ENCODE measurements around the gene RNF130. TPM values are rescaled to one million over a fixed set of nuclear protein-coding genes. Genes with fewer than 3 reads are reported as not detected.
"Not testable (repeated sequence)": the region's sequence is repeated elsewhere in the genome, so short reads cannot be mapped to it uniquely, and the experiment has no call there.

Gene RNF130
- polyA plus RNA-seq, 1 donor = 69.9 TPM

DNA sequence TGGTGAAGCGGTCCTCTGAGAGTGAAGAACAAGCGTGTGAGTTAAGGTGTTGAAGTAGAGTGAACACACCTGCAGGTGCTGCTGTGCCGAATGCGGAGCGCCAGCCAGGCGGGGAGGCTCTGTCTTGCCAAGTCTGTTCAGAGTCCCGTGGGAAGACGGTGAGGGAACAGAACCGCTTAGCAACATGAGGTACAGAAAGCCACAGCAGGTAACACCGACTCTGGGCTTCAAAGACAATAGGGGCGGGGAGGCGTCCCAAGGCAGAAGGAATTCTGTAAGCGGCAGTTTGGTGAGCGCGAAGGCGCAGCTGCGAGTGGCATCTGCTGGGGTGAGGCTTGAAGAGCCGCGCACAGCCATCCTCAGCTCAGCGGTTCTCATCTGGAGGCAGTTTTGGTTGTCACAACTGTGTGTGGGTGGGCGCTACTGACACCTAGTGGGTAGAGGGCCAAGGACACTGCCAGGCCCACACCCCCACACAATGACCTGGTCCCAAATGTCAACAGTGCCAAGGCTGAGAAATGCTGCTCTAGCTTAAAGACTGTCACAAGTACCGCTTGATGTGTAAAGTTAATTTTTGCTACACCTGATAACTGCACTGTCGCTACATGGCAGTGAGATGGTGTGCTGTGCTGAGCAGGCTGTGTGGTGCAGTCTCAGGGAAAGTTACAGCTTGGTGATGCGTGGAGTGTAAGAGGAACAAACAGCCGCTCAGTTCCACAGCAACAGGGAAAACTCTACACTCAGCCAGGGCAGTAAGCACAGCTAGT, 96.4 kb downstream of the RNF130 start:
- DNase-seq = peak; percentile 34

DNA sequence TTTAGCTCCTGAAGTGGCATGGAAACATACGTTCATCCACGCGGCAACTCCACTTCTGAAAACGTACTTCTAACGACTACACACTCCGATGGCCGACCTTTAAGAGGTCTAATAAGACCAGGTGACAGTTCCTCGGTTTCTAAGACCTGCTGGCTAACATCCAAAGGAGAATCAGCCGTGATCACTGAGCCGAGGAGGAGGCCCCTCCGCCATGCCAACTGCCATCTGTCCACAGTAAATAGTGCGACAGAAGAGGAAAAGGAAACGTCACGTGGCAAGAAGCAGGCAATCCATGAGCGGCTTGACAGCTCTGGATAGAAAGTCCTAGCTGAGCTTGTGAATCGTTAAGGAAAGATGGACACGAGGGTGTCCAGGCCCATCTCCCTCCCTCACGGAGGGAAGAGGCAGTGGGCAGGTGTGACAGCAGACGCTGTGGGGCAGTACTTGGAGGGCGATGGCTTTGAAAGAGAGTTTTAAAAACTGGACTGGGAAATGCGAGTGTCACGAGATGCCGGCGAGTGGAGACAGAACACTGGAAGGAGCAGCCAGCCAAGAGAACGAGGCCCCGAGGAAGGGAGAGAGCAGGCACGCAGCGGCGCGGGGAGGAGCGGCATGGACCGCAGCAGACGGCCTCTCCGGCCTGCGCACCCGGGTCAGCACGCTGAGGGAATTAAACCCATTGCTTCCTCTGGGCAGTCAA, 97.2 kb downstream of the RNF130 start:
- no peak for DNase-seq

DNA sequence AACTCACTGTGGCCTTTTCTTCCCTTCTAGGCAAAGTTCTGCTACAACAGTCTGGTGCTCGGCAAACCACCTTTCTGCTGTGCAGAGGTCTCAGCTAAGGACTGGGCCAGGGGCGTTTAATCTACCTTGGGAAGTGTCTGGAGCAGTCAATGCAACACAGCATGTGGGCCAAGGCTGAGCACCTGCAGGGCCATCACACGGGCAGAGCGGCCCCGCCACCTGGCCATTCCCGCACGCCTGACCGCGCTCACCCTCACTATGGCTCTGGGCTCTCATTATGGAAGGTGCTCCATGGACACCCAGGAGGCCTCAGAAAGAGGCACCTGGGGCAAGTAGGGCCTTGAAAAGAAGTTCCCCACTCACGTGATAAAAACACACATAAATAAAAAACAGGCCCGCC, 98.2 kb downstream of the RNF130 start:
- no peak for DNase-seq

DNA sequence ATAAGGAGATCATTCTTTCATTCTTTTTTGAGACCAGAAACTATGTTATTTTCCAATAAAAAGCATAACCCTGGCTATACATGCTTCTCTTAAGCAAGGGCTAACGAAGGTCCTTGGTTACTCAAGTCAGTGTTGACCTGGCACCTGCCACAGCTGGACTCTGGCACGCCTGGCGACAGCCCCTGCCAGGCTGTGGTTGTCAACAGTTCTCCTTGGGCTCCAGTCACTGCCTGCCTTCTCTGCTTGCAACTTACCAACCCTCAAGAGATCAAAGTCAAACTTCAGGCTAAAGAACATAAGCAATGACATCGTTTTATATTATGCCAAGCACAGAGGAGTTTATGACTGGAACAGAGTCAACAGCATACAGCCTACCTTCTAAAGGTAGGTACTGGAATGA, 102.4 kb downstream of the RNF130 start:
- no peak for DNase-seq

DNA sequence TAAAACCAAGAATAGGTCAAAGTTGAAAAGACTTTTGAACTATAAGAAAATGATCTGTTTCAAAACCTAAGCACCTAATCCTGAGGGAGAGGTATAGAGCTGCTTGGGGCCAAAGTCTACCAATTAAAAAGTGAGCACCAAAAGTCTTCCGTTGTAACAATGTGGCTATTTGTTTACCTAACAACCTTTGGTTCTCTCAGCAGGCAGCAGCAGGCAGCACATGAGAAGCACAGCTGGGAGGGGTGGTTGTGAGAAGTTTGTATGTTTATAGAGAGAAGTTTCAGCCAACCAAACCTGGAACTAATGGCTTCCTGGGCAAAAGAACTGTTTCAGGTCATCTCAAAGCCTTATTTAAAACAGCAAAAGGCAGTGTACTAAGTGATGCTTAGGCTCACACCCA, 104.1 kb downstream of the RNF130 start:
- DNase-seq = no peak

DNA sequence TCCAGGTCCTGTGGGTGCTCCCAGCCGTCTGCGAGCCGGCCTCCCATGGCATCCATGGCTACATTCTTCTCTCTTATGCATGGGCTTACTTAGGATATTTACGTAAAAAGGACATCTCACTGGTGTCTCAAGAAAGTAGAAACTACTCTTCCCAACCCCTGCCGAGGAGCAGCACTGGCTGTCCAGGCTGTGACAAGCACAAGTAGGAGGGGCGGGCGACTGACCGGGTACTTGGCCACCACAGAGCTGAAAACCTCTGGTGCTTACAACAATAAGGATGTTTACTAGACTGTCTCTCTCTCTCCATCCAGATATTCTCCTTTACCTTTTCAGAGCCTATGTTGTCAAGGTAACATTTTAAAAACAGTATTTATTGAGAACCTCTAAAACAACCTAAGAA, 107.5 kb downstream of the RNF130 start:
- DNase-seq = no peak

DNA sequence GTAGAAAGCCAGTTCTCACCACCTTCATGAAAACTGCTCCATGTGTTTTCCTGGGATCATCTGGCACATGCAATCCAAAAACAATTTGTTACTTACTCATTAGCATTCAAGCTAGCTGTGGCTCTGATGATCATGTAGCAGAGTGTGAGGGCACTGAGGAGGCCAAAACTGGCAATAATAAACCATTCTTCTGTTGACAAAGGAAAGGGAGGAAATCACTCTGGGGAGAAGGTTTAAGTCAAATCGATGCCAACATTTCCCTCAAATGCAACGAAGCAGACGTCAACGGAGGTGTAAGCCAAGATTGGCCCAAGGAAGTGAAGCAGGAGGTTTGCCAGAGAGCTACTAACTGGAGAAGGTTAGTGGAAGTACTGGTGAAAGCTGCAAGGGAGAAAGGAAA, 108.2 kb downstream of the RNF130 start:
- DNase-seq = no peak

DNA sequence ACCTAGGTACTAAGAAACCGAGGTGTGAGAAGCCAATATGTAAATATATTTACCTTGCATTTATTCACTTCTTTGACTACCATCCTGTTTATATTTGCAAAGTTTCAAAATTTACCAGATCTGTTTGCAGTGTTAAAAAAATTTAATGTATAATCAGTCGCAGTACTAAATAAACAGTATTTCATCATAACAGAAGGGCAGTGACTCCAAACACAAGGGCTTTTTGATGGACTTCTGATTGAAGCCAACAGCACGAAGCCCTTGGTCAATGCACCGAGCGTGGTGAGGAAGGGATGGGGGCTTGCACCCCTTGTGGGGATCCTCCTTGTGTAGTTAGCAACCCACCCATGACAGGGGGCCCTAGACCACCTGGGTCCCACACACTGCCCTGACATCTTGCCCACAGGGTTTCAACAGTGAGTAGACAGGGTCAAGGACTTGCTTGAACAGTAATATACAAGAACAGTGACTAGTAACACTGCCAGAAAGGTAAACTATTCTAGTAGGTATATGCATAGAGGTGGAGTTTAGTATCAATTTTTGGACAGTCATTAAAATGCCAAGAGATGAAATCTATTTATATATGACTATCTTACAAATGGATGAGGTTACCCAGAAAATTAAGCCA, 111.2 kb downstream of the RNF130 start:
- DNase-seq = no peak

DNA sequence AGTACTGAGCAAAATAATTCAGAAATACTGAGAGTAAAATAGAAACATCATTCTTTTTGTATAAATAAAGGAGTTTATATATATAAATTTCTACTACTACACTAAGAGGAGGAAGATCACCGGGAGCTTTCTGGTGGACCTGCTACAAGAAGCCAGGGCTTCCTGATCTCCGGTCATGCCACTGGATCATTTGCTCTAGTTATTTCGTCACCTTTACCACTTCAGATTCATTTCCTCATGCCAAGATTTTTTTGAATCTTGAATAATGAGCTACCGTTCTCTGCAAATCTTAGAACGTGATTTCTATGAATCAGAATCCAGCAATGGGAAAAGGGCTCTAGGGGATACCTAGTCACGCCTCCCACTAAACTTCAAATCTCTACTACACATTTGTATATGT, 111.9 kb downstream of the RNF130 start:
- no peak for DNase-seq

DNA sequence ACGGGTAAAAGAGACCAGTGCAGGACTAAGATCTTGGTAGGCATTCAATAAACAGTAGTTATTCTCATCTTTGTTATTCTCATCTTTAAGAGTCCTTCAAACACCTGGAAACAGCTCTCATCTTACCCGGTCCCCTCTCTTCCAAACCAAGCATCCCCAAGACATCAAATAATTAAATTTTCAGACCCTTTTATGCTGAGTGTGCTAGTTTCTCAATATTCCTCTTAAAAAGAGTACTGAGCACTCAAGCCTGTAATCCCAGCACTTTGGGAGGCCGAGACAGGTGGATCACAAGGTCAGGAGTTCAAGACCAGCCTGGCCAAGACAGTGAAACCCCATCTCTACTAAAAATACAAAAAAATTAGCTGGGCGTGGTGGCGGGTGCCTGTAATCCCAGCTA, 112.4 kb downstream of the RNF130 start:
- not testable (repeated sequence) for DNase-seq

DNA sequence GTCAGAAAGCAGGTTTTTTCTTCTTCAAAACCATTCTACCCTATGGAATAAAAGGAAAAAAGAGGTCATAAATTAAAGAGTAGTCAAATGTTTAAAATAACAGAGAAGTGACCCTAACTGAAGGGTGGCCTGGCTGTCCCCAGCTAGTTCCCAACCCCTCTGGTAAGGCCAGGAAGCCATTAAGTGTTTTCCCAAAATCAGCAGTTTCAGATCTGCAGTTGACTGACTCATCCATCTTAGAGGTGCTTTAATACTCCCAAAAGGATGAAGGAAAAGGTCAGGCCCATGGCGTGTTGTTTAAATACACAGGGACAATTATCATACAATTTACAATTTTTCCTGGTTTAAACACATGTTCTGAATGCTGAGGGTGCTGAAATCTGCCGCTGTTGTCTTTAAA, 115.9 kb downstream of the RNF130 start:
- no peak for DNase-seq

DNA sequence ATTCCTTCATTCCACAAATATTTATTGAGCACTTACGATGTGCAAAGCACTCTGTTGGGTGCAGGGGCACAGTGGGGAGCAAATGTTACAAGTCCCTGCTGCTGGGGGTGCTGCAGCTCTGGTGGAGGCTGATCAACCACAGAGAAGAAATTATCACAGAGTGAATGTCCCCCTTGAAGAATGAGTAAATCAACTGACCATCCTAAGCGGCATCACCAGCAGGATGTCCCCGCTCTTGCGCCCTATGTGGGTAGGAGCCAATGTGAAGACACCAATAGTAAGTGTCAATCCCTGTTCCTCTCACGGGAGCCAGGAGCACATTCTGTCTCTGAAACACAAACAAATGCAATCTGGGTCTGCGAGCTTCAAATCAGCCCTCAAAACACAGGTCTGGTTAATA, 116.5 kb downstream of the RNF130 start:
- no peak for DNase-seq

DNA sequence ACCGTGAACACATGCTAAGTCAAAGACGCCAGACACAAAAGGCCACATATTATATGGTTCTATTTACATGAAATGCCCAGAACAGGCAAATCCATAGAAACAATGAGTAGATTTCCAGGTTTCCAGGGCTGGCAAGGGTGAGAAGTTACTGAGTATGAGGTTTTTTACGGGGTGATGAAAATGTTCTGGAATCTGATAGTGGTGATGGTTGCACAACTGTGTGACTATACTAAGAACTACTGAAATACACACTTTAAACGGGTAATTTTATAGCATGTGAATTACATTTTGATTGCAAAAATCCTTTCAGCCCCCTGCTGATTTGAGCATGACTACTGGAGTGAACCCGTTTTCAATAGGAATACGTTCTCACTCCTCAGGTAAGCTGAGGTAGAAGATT, 117.1 kb downstream of the RNF130 start:
- DNase-seq = no peak

DNA sequence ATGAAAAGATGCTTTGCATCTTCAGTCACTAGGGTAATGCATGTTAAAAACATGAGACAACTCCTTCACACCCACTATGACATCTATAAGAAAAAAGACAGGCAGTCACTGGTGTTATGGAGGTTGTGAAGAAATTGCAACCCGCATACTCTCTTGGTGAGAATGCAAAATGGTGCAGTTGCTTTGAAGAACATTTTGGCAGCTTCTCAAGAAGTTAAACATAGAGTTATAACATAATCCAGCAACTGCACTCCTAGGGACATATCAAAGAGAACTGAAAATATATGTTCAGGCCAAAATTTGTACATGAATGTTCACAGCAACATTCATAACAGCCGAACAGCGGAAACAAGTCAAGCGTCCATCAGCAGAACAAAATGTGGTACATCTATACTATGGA, 117.6 kb downstream of the RNF130 start:
- DNase-seq = no peak

DNA sequence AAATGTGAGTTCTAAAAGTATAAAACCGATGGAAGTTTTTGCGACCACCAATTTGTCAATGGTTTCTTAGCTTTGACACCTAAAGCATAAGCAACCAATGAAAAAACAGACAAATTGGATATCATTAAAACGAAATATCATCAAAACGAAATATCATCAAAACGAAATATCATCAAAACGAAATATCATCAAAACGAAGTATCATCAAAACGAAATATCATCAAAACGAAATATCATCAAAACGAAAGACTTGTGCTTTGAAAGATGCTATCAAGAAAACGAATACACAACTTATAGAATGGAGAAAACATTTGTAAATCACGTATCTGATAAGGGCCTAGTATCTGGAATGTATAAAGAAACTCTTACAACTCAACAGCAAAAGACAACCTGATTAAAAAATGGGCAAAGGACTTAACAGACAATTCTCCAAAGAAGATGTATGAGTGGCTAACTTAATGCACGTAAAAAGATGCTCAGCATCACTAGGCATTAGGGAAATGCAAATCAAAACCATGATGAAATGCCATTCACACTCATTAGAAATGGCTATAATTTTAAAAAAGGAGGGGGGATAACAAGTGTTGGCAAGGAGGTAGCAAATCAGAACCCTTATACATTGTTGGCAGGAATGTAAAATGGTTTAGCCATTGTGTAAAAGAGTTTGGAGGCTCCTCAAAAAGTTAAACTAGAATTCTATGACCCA, 134.4 kb downstream of the RNF130 start:
- no peak for DNase-seq

DNA sequence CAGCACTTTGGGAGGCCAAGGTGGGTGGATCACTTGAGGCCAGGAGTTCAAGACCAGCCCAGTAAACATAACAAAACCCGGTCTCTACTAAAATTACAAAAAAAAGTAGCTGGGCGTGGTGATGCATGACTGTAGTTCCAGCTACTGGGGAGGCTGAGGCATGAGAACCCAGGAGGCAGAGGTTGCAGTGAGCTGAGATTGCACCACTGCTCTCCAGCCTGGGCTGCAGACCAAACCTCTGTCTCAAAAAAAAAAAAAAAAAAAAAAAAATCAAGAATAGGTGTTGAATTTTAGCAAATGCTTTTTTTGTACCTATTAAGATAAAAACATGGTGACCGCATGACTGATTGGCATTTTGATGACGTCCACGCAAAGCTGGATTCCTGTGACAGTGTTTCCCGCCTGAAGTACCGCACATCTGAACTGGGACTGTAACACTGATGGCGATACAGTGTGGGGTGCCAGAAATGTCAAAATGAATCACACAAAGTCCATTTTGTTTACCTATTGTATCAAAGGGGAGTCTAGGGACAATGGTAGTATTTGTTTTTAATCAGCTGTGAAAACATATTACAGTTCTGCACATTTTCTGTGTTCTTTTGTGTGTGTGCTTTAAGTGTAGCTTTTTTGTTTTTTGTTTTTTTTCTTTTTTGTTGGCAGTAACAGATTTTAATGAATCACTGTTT, 140.6 kb downstream of the RNF130 start:
- DNase-seq = no peak

DNA sequence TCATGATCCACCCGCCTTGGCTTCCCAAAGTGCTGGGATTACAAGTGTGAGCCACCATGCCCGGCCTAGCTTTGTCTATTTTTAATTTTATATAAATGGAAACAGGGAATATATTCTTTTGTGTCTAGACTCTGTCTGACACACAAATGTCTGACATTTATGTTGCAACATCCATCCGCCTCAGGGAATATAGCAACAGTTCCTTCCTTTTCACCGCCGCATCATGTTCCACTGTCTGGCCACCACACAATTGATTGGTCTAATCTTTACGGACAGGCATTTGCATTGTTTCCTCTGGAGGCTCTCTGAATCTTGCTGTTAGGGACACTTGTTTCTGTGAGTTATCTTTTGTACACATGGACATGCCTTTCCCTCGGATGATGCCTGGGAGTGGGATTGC, 143.7 kb downstream of the RNF130 start:
- no peak for DNase-seq

DNA sequence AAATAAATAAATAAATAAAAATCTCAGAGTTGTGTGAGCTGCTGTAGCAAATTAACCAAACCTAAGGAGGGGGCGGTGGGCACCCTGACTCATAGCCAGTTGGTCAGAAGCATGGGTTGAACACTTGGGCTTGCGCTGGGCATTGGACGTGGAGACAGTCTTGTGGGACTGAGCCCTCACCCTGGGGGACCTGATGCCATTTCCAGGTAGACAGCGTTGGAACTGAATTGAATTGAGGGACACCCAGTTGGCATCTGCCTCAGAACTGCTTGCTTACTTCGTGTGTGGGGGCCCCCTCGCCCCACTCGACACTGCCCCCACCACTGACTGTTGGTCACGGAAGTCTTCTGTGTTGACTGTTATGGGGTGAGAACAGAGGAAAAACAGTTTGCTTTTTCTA, 144.9 kb downstream of the RNF130 start:
- no peak for DNase-seq

DNA sequence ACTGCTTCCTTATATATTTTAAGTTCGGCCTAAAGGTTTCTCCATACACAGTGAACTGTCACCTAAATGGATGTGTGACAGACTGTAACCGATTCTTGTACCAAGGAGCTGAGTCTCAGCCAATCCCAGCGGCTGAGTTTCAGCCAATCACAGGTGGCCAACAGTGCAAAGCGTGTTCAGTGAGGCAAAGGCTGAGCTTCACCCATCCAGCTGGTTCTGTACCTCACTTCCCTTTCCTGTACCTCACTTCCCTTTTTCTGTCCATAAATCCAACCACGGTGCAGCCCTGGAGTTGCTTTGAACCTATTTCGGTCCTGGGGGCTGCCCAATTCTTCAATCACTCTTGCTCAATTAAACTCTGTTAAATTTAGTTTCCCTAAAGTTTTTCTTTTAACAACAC, 148.1 kb downstream of the RNF130 start:
- no peak for DNase-seq

DNA sequence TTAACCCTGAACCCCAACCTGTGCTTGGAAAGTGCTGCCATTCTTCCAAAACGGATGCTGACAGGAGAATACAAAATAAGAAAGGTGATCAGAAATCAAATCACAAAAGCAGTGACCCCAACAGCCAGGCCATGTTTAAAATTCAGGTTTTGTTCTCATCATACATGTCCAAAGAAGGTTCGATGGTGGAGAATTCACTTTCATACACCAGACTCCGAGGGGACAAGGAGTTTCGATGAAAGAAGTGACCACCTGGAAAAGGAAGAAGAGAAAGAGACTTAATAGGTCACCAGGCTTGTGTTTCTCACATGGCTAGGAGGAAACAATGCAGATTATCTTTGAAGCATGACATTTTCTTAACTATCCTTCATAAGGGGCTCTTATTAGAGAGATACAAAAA, 151.4 kb downstream of the RNF130 start:
- no peak for DNase-seq

DNA sequence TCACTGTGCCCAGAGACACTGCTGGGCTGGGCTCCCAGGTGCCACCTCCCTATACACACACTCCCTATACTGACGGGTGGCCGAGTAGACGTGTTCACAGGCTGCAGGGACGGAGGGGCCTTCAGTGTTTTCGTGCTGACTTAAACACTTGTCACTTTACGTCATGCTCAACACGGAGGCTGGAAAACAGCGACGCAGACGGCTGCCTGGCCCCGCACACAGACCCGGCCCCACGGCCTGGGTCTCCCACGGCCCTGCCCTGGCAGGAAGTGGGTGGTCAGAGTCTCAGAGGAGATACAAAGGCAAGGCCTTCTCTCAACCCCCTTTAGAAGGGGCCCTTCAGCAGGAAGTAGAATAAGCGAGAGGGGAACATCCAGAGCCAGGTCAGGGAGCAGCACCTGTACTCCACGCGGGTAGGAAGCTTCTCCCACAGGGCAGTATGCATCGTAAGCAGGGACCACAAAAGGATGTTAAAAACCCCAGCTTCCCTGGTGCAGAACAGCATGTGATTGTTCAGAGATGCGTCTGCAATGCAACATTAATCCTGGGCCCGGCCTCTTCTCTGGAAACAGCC, 152.0 kb downstream of the RNF130 start:
- no peak for DNase-seq
